T-helper 1 cell treated with Interleukin-12 subunit alpha and Interleukin-12 subunit beta and Interleukin-4 antibody, amounts not matched to agents 30 μg/mL and 1 μg/mL, for 36 hours (primary cell): Measurements from ENCODE around the gene TRIM17.

Experiments used
- H3K27ac Mint-ChIP-seq: one replicate; pipeline ENCODE4 v1.8.0; 2021; ENCODE audit warnings: mild to moderate bottlenecking, mixed read lengths
- H3K27me3 Mint-ChIP-seq: one replicate; pipeline ENCODE4 v1.8.0; 2021; ENCODE audit warnings: low read depth, mixed read lengths
- H3K36me3 Mint-ChIP-seq: one replicate; pipeline ENCODE4 v1.8.0; 2021; ENCODE audit warnings: low read depth, mixed read lengths
- H3K4me1 Mint-ChIP-seq: one replicate; pipeline ENCODE4 v1.8.0; 2021; ENCODE audit warnings: low read depth, mixed read lengths
- H3K4me3 Mint-ChIP-seq: one replicate; pipeline ENCODE4 v1.8.0; 2021; ENCODE audit warnings: mild to moderate bottlenecking, moderate library complexity, mixed read lengths
- H3K9me3 Mint-ChIP-seq: one replicate; pipeline ENCODE4 v1.8.0; 2021; ENCODE audit warnings: mixed read lengths

The TRIM17 gene

GRCh38 chr1:228404107-228404720, 12.4 kb downstream of the TRIM17 start:
- Mint-ChIP-seq H3K27ac (peak overlapping the region; percentile 93), H3K36me3 (peaks cover 25% of the 10 kb centered on the region), H3K27me3 (no peaks in the 10 kb centered on the region), H3K4me1 (peaks cover 39% of the 10 kb centered on the region), H3K9me3 (no peaks in the 10 kb centered on the region), H3K4me3 (peak overlapping the region; percentile 95)

- peak overlapping the region; percentile 6 for H3K27ac Mint-ChIP-seq
- no peak overlapping the region for H3K4me3 Mint-ChIP-seq
- H3K4me1 Mint-ChIP-seq = peaks cover 36% of the 10 kb centered on the region
- H3K9me3 Mint-ChIP-seq = no peaks in the 10 kb centered on the region
- peaks cover 29% of the 10 kb centered on the region for H3K36me3 Mint-ChIP-seq
- no peaks in the 10 kb centered on the region for H3K27me3 Mint-ChIP-seq
Observed at GRCh38 chr1:228403231-228403631, 13.4 kb downstream of the TRIM17 start.

DNA sequence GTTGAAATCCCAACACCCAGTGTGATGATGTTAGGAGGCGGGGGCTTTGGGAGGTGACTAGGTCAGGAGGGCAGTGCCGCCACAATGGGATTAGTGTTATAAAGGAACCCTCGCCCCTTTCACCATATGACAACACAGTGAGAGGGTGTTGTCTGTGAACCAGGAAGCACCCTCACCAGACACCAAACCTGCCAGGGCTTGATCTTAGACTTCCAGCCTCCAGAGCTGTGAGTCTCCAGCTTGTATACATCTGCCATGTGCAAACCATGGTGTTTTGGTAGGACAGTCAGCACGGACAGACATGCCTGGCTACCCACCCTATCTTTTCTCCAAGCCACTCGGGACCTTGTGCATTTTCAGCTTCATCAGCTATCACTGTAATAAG, 14.0 kb downstream of the TRIM17 start:
- Mint-ChIP-seq H3K36me3 (peaks cover 34% of the 10 kb centered on the region), H3K27me3 (no peaks in the 10 kb centered on the region), H3K4me3 (no peak overlapping the region), H3K4me1 (peaks cover 41% of the 10 kb centered on the region), H3K9me3 (no peaks in the 10 kb centered on the region), H3K27ac (no peak overlapping the region)

DNA sequence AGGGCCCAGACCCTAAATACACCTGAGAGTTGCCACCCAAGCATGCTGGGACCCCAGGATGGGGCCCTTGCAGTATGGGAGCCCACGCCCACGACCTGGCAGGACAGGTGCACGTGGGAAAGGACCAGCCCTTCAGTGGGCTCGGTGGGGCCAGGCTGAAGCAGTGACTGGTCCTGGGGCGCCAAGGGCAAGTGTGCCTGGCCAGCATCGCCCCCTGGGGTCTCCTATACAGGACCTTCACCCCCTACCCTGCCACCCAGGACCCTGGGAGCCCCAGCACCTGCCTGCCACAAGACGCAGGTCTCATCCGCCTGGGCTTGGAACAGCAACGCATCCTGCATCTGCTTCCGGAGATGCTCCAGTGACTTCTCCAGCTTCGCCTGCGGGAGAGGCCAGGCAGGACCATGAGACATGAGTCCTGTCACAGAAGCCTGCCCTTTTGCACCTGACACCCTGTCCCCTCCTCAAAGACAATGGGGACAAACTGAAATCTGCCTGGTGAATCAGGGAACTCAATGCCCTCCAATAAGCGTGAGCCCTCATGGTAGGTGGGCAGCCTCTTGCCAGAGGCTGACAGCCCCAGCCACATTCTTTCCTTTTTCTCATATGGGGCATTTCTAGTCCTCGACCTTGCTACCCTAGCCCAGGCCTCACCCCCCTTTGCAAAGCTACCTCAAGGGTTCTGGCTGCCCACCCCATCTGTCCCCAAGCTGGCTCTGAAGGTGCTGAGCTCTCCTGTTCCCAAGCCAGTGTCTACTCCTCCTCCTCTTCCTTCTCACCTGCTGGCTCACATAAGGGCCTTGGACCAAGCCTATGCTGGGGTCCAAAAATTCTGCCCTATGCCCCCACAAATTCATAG, 14.7 kb downstream of the TRIM17 start:
- Mint-ChIP-seq H3K36me3 (peaks cover 36% of the 10 kb centered on the region), H3K9me3 (no peaks in the 10 kb centered on the region), H3K4me3 (no peak overlapping the region), H3K4me1 (peaks cover 43% of the 10 kb centered on the region), H3K27ac (no peak overlapping the region), H3K27me3 (no peaks in the 10 kb centered on the region)

DNA sequence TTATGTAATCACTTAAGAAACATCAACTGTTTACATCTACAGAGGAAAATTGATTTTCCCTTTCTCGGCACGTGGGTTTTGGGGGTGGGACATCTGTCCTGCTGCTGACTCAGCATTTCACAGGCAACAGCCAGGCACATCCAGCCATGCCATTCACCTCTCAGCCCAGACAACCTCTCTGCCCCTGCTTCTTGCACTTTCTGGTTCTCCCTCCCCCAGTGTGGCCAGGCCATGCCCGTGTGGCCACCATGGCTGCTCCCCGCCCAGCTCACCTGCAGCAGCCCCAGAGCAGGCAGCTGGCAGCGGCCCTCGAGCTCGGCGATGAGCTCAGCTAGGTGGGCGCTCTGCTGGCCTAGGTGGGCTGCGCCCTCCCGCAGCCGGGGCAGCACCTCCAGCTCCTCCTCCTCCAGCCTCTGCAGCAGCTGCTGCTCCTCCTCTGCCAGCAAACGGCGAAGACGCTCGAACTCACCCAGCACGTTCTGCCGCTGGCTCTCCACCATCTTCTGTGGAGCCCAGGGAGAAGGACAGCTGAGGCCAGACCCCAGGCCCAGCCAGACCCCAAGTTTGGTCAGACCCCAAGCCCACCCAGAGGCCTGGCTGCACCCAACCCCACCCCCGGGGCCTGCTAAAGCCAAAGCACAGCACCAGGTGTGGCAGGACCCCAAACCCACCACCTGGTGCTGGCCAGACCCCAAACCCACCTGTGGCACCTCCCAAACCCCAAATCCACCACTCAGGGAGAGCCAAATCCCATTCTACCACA, 15.8 kb downstream of the TRIM17 start:
- Mint-ChIP-seq H3K36me3 (peaks cover 43% of the 10 kb centered on the region), H3K4me1 (peaks cover 45% of the 10 kb centered on the region), H3K27me3 (no peaks in the 10 kb centered on the region), H3K4me3 (no peak overlapping the region), H3K9me3 (no peaks in the 10 kb centered on the region), H3K27ac (peak overlapping the region; percentile 45)

GRCh38 chr1:228400237-228400651, 16.4 kb downstream of the TRIM17 start:
- Mint-ChIP-seq H3K9me3 (no peaks in the 10 kb centered on the region), H3K36me3 (peaks cover 47% of the 10 kb centered on the region), H3K4me1 (peaks cover 40% of the 10 kb centered on the region), H3K27me3 (no peaks in the 10 kb centered on the region), H3K4me3 (no peak overlapping the region), H3K27ac (no peak overlapping the region)

DNA sequence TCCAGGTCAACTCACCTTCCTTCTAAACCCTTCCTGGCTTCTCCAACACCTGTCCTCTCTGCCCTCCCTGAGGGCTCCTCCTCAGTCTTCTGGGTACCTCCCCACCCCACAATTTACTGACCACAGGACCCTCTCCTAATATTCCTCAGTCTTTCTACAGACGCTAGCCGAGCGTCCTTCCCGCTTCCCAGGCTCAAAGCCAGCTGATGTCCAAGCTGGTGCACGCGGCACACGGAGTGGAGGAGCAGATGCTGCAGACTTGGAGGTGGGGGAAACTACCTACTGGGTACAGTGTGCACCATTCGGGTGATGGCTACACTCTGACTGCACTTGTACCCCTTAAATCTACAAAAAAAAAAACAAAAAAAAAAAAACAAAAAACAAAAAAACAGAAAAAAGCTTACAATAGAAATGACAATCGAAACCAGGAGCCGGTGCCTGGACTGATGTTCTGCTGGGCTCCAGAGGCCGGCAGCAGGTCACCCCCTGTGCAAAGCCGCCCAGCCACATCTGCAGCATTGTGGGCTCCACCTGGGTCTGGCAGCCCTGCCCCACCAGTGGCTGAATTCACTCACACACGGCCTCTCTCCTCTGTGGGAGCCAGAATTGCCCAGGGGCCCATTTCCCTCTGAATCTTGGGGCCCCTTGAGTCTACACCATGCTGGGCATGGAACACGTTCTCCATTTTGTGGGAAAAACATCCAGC, 17.0 kb downstream of the TRIM17 start:
- Mint-ChIP-seq H3K36me3 (peaks cover 45% of the 10 kb centered on the region), H3K9me3 (no peaks in the 10 kb centered on the region), H3K27ac (no peak overlapping the region), H3K4me3 (no peak overlapping the region), H3K27me3 (no peaks in the 10 kb centered on the region), H3K4me1 (peaks cover 35% of the 10 kb centered on the region)

DNA sequence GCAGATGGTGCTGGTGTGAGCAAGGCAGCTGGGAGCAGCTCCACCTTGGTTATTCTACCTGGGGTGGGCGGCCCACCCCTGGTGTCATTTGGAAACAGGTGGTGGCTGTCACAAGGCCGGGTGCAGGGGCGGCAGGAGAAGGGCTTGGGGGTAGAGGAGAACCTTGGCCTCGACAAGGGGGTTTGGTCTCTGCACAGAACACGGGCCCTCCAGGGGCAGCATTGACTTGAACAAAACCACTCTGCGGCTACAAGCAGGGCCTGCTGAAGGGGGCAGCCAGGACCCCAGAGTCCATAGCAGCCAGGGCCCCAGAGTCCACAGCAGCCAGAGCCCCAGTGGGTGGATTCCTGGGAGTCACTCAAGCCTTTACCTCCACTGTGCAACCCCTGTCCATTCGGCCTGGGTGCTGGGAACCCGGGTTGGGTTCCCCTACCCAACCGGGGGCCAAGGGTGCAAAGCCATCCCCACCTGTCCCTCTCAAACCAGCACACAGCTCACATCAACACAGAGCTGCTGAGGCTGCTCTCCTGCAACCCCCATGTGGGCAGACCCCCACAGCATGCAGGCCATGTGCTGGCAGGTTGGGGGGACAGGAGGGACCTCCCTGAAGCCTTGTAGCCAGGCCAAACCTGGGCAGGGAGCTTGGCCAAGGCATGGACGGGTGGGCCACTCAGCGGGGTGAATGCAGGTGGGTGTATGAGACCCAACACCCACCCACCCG, 17.8 kb downstream of the TRIM17 start:
- Mint-ChIP-seq H3K27ac (no peak overlapping the region), H3K4me3 (no peak overlapping the region), H3K4me1 (peaks cover 27% of the 10 kb centered on the region), H3K27me3 (no peaks in the 10 kb centered on the region), H3K36me3 (peaks cover 38% of the 10 kb centered on the region), H3K9me3 (no peaks in the 10 kb centered on the region)

- H3K27ac Mint-ChIP-seq = peak overlapping the region; percentile 11
- peaks cover 18% of the 10 kb centered on the region for H3K4me1 Mint-ChIP-seq
- H3K36me3 Mint-ChIP-seq = peaks cover 34% of the 10 kb centered on the region
Observed at GRCh38 chr1:228397966-228398365, 18.7 kb downstream of the TRIM17 start.

DNA sequence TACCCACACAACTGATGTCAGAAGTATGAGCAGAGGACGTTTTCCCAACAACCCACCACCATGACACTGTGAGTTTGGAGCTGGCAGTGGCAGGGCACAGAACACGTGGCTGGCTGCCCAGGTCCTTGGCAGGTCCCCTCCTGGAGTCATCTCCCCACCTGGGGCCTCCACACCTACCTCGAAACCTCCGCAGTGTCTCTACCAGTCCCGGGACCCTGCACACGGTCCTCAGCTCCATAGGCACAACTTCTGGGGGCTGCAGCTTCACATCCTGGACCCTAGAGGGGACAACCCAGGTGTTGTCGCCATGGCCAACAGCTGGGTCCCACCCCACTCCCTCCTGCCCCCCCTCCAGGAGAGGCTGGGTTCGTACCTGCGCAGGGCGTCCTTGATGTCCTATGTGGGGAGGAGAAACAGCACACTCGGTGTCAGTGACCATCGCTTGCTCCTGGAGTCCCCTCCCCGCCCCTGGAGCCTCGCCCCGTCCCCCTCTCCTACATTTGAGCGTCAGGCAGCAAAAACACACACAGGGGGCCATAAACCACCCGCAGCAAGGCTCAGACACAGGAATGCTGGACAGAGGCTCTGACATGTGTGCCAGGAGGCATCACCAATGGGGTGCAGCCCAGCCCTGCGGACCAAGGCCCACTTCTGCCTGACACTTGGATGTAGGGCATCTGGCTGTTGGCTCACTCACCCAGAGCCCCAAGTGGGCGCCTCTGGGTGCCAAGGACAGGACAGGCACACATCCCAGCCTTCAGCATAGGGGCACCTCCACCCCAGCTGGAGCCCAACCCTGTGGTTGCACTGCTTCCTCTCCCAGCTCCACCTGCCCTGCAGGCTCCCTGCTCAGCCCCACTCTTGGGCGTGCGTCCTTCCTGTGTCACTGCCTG, 19.6 kb downstream of the TRIM17 start:
- peak overlapping the region; percentile 68 for H3K27ac Mint-ChIP-seq

More at GRCh38 chr1:228397966-228398365, 18.7 kb downstream of the TRIM17 start:
- Mint-ChIP-seq H3K4me3 (no peak overlapping the region), H3K9me3 (no peaks in the 10 kb centered on the region), H3K27me3 (no peaks in the 10 kb centered on the region)

GRCh38 chr1:228394571-228395394, 21.9 kb downstream of the TRIM17 start:
- H3K36me3 Mint-ChIP-seq = peaks cover 28% of the 10 kb centered on the region
- no peak overlapping the region for H3K27ac Mint-ChIP-seq
- peaks cover 11% of the 10 kb centered on the region for H3K4me1 Mint-ChIP-seq
- no peaks in the 10 kb centered on the region for H3K9me3 Mint-ChIP-seq
- H3K27me3 Mint-ChIP-seq = no peaks in the 10 kb centered on the region
- no peak overlapping the region for H3K4me3 Mint-ChIP-seq

More for the DNA sequence above, 19.6 kb downstream of the TRIM17 start:
- peaks cover 13% of the 10 kb centered on the region for H3K4me1 Mint-ChIP-seq
- no peak overlapping the region for H3K4me3 Mint-ChIP-seq
- no peaks in the 10 kb centered on the region for H3K9me3 Mint-ChIP-seq
- no peaks in the 10 kb centered on the region for H3K27me3 Mint-ChIP-seq
- peaks cover 34% of the 10 kb centered on the region for H3K36me3 Mint-ChIP-seq

- Mint-ChIP-seq H3K27me3 (no peaks in the 10 kb centered on the region), H3K4me1 (peaks cover 11% of the 10 kb centered on the region), H3K36me3 (peaks cover 25% of the 10 kb centered on the region), H3K9me3 (no peaks in the 10 kb centered on the region), H3K27ac (no peak overlapping the region), H3K4me3 (no peak overlapping the region)
Observed at GRCh38 chr1:228393811-228394570, 22.7 kb downstream of the TRIM17 start.
